ENCODE measurements around the gene NPTX1.

- TF ChIP-seq CTCF (IDR thresholded peaks at IDR 0.05; ENCODE audit: poor library complexity, severe bottlenecking) (no peak), MXI1 (conservative IDR thresholded peaks at IDR 0.05; ENCODE audit: poor library complexity, severe bottlenecking) (no peak), EZH2 (IDR thresholded peaks at IDR 0.05; ENCODE audit: borderline replicate concordance, insufficient read depth, low read length, poor library complexity, severe bottlenecking) (no peak), POLR2AphosphoS5 (IDR thresholded peaks at IDR 0.05) (no peak), RAD21 (conservative IDR thresholded peaks at IDR 0.05) (no peak), EP300 (conservative IDR thresholded peaks at IDR 0.05; ENCODE audit: poor library complexity, severe bottlenecking) (no peak)
These were observed 19.8 kb downstream of the NPTX1 start for GRCh38 chr17:80456465-80457235.

Measured in neural cell (in vitro differentiated cells).